ENCODE data around the gene GBA3.

The GBA3 gene

DNA sequence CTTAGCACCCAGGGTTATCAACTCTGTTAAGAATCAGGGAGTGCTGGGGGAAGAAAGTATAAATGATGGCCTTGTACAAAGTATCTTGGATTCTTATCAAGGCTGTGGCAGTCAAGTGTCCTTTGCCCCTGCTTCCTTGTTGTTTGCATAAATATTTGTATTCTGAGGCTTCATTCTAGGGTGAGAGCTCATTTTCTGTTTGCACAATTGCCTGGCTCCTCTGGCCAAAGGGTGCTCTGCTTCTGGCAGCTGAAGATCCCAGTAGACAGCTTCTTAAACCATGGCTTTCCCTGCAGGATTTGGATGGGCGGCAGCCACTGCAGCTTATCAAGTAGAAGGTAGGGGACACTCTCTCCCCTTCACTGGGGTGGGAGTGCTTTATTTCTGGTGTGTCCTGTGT lies at the start of gene GBA3:
GBA3 (plus strand) TSS at position 202 of the 400 bp plus-strand sequence.
- DNase-seq (ENCODE audit: low spot score): no peak

DNA sequence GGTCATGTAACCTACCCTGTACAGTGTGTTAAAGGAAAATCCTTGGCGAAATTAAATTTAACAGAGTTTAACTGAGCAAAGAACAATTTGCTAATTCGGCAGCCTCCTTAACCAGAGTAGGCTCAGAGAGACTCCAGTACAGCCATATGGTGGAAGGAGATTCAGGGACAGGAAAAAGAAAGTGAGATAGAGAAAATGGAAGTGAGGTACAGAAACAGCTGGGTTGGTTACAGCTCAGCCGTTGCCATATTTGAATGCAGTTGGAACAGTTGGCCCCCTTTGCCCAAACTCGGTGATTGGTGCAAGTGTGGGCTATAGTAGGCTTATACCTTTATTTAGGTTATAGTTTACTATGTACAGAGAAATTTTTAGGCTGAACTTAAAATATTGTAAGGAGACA lies 48.8 kb upstream of the GBA3 start:
- no peak for DNase-seq (ENCODE audit: low spot score)

DNA sequence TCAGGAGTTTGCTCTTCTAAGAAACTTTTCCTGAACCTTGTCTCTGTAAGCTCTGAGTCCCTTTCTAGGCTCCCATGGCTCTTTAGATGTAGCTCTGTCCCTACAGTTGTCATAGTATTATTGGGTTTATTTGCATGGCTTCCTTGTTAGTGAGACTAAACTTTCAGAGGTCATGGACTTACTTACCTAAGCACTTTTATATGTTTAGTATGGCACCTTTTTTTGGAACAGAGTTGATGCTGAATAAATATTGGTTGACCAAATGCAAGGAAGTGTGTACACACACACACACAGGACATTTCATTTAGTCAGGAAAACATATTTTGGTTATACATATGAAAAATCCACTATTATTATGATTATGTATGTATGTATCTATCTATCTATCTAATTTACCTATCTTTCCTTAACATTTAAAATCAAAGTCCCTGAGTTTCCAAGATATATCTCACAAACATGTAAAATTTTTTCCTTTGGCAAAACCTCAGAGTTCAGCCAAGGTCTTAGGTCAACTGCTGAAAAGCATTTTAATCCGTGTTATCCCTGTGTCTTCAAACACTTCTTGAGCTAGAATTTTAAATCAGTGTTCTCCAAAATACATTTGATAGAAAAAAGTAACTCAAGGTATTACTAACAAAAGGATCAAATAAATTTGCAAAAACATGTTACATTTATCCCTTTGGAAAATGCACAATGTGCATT lies 47.1 kb upstream of the GBA3 start:
- no peak for DNase-seq (ENCODE audit: low spot score)

DNA sequence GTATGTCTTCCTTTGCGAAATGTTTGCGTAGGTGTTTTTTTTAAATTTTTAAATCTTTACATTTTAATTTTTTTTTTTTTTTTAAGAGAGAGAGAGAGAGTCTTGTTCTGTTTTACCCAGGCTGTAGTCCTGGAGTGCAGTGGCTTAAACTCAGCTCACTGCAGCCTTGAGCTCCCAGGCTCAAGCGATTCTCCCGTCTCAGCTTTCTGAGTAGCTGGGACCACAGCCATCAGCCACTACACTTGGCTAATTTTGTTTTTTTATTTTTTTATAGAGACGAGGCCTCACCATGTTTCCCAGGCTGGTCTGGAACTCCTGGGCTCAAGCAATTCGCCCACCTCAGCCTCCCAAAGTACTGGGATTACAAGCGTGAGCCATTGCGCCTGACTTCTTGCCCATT lies 43.7 kb upstream of the GBA3 start:
- DNase-seq (ENCODE audit: low spot score): no peak

DNA sequence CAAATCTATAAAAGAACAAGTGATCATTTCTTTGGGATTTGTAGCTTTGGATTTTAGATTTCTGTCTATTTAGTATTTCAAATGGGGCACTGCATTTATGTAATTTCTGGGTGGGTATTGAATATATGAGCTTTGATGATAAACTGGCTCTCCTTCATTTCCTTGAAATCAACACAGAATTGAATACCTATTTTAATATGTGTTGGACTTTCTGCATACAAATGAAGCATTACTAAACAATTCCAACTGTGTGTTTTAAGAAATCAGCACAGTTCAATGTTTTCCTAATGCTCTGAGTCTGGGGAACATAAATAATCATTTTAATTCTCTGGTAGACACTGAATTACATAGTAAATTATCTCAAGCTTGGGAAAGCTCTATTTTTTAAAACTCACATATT lies 42.0 kb upstream of the GBA3 start:
- DNase-seq (ENCODE audit: low spot score): no peak

DNA sequence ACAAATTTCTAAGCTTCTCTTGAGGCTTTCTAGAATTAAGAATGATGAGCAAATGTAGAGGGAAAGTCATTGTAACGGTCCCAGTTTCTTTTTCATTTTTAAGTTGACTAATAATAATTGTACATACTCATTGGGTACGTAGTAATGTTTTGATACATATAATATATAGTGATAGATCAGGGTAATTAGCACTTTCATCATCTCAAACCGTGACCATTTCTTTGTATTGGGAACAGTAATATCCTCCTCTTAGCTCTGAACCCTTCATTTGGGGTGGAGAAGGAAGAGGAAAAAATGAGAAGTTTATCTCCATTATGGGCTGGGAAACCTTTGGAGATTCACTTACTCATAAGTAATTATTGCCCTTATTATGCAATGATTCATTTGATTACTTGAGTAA lies 39.0 kb upstream of the GBA3 start:
- DNase-seq (ENCODE audit: low spot score): no peak

DNA sequence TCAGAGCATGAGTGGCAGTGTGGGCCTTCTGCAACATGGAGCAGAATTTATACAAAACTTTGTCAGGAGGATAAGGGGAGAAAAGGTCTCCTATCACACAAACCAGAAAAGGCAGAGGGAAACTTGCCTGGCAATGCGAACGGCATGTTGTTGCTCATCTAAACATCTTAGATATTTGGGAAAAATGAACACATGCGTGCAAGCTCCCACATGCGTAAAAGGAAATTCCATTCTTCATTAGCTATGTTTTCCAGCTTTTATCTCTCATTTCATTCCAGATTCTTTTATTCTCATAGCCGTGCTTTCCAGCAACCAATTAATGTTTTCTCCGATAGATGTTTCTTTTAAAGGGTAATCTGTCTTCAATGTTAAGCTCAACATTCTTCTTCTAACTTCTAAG lies 31.3 kb upstream of the GBA3 start:
- no peak for DNase-seq (ENCODE audit: low spot score)

DNA sequence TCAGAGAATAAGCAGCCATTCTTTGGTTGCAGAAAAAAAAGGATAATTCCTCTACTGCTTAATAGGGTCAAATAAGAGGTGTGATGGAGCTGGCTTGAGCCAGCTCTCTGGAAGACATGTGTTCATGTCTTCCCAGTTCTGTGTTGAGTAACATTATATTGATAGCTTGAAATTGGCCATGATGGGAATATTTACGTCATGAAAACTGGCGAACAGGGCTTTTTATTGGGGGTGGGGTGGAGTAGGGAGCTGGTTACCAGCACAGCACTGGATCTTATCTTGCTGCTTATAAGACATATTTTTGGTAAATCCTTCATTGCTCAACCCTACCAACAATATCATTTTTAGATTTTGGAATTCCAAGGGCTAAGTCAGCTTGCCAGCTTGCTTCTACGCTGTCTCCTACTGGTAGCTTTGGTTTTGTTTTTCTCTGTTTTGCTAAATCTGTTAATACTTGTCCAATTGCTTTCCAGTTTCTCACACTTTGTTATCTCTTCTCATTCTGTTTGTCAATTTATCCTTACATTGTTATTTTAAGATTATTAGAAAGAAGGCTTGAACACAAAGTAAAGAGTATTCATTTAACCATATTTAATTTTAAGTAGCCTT lies 25.3 kb upstream of the GBA3 start:
- DNase-seq (ENCODE audit: low spot score): no peak

DNA sequence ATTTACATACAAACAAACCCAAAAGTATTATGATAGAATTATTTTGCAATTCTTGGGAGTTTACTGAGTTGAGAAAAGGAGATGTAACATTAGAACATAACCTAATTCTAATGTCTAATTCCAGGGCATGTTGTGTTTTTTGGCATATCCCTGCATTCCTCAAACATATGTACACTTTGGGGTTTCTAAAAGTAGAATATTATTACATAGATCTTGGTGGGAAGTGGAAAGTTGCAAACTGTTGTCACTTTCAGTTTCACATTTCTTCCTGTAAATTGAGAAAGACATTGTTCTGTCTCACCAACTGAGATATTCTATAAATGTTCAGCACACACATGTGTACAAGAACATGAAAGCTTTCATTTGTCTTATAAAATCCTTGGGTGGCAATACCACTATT lies 24.4 kb upstream of the GBA3 start:
- DNase-seq (ENCODE audit: low spot score): no peak

DNA sequence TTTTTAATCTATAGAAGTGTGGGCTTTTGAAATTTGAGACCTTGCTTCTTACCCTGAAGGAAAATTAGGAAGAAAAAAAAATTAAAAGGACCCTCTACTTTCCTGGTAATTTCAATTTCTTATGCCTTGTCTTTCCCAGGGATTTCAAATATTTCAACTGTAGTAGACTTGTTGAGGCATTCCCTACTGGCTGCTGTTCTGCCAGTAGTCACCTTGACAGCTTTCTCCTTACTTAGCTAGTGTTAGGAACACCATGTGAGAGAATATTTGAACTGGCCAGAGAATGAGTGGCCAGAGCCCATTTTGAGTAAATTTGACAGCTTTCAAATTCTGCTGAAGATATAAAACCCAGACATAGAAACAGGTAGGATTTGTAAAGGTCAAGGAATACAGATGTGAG lies 24.0 kb upstream of the GBA3 start:
- no peak for DNase-seq (ENCODE audit: low spot score)

DNA sequence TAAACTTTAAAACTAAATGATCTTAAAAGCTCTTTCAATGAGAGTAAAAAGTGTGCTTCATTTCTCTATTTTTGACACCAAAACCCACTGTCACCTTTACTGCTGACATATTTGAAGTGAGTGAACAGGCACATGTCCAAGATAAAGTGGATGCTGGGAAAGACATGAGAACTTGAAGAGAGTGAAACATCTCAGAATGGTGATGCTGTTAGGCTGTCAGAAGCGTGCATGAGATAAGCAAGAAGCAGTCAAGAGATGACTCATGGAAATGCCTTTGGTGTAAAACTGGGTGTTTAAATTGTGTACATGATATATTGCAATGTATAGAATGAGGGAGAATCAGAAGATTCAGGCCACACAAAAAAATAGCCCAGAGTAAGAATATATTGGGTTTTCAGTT lies 21.8 kb upstream of the GBA3 start:
- no peak for DNase-seq (ENCODE audit: low spot score)

DNA sequence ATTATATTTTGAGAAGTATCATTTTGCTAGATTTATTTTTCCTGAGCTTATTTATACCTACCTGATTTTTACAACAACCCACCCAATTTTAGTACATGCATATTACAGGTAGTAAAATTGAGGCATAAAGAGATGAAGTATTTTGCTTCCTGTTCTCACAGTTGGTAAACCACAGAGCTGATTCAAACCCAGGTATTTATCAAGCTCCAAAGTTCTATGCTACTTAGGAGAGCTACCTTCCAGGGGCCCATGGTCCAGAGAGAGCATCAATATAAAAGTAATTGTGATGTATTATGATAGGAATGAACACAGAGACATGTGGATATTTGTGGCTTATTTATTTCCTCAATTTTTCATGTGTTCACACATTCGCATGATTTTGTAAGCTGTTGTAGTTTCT lies 20.2 kb upstream of the GBA3 start:
- DNase-seq (ENCODE audit: low spot score): no peak

DNA sequence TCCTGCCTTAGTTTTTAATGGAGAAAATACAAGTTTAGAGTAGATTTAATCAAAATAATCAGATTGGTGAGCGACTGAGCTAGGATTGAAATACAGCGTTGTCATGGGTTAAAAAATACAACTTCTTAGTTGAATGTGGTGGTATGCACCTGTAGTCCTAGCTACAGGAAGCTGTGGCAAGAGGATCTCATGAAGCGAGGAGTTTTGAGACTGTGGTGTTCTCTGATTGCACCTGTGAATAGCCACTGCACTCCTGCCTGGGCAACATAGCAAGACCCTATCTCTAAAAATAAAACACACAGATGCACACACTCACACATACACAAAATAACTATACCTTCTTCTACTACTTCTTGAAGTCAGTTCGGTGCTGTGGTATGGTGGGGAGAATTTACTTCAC lies 19.8 kb upstream of the GBA3 start:
- no peak for DNase-seq (ENCODE audit: low spot score)

DNA sequence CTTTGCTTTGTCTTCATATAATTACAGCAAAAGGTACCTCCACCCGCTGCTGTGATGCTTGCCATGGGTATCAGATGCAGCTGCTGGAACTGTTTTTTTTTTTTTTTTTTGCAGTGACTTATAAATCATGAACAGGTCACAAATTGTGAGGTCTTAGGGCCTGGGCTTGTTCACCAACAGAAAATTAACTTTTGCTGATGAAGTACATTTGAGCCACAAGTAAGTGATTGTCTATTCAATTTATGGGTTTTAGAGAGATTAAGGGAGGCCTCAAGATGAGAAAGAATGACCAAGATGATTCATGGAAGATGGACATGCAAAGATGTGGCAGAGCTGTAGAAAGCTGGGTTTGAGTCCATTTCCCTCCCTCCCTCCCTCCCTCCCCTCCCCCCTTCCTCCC lies 18.0 kb upstream of the GBA3 start:
- DNase-seq (ENCODE audit: low spot score): no peak

DNA sequence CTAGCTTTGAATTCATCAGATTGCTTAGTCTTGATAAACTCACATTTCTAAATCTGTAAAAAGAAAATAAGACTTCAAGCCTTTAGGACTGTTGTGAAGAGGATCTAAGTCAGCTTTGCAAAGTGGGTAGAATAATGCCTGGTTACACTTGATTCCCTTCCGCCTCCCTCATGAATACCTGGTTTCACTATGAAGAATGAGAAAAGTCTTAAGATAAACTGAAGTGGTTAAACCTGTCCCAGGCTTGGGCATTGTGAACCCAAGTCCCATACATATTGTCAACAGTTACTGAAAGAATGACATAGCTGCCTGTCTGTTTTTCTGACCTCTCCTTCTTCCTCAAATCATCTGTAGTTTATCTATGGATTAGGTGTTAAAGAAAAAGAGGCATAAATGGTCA lies 16.7 kb upstream of the GBA3 start:
- DNase-seq (ENCODE audit: low spot score): no peak

DNA sequence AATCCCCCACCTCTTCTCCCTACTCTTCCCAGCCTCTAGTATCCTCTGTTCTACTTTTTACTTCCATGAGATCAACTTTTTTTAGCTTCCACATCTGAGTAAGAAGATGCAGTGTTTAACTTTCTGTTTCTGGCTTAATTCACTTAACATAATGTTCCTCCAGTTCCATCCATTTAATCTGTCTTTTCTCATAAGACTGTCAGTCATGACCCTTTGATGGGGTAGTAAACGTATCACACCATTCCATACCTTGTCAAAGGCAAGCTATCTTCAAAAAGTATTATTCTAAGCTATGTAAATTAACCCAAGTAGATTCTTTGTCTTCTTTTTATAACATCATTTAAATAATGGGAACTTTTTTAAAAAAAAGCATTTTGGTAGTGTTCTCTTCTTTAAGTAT lies 15.0 kb upstream of the GBA3 start:
- DNase-seq (ENCODE audit: low spot score): no peak

DNA sequence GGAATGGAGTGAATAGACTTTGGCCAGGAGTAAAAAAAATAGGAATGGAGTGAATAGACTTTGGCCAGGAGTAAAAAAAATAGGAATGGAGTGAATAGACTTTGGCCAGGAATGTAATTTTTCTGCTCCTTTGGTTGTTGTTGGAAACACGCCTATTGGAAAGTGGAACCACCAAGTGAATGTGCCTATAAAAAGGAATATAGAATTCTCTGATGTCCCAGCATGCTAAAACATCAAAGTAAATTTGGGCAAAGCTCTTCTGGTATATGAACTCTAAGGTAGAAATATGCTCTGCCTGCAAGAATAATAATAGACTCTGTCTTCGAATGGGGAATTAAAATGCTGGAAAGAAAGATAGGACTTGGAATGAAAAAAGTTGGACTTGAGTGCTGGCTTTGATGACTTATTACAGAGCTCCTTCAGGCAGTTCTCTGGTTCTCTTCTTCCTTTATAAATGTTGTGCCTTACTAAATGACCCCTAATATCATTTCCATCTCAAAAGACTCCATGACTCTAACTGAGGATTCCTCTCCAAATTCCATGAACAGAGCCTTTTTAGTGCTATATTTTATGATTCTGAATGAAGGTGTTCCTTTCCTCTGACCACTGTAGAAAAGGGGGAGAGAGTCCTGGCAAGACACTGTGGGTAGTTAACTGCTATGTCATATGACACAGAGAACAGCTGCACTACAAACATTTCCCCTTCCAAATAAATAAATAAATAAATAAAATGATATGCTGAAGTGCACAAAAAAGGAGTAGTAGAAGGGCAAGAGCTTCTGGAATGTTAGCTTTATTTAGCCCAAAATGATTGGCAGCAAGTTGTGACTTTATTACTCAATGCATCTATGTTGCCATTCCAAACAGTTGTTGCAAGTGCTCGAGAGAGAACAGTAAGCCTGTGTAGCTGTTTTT lies 13.5 kb upstream of the GBA3 start:
- DNase-seq (ENCODE audit: low spot score): no peak

DNA sequence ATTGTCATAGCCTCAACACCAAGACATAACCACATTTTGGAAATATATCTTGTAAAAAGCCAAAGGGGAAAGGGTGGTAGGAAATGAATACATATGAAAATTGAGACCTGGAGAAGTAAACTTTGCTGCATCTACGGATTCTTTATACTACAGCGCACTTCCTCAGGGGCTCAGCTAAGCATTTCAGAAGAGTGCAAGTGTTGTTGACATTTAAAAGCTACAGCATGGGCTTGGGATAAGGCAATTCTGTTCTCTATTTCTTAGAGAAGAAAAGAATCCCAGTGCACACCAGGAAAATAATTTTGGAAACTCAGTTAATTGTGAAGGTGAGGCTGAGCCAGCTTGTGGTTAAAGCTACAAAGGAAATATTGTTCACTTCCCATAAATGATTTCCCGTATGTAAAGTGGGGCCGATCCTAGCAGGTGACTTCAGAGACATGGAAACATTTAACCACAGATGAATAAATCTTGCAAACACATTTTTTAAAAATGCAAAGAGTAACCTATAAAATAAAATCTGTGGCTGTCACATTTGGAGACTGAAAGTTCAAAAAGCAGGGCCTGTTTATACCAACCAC lies 12.6 kb upstream of the GBA3 start:
- no peak for DNase-seq (ENCODE audit: low spot score)

DNA sequence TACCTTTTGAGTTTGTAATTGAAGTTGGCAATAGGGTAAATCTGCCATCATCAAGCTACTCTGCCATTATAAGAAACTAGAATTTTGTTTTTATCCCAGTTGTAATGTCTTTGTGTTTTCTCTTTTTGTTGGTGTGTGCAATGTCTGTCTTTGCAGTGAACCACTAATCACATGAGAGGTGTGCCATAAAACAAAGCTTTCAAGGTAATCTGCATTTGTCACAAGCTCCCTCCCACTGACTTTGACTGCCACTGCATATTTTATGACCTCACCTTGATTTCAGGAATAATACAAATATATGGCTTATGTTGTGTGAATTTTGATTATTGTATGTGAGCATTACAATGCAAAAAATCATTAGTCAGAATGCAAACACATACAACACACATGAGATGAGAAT lies 9.0 kb upstream of the GBA3 start:
- no peak for DNase-seq (ENCODE audit: low spot score)

DNA sequence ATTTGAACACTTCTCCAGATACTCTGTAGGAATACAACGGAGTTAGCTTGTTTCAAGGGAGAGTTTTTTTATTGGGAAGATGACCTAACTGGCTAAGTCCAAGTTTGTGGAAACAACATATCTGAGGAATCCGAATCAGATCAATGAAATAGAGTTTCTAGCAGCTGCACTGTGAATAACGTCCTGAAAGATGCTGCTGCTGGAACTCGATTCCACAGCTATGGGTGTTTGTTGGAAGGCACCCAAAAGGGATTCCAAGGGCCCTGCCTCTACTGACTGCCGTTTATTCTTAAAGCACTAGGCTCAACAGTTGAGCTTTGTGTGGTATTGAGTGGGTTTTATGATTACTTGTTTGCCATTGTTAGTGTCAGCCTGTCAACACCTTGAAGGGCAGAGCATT lies 6.6 kb upstream of the GBA3 start:
- DNase-seq (ENCODE audit: low spot score): no peak

DNA sequence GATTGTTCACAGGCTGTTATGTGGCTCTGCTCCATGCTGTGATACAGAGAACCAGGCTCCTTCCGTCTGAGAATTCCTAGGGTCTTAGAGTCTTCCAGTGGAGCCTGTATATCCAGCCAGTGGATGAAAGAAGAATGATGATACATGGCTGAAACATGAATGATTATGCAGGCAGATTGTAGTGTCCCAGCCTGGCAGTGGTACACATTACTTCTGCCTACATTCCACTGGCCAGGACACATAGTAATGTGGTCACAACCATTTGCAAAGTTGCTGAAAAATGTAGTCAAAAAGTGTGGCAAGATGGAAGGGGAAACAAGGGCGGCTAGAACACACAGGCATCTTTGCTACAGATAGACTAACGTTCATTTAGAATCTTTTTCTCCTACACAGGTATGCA lies 4.5 kb upstream of the GBA3 start:
- no peak for DNase-seq (ENCODE audit: low spot score)

DNA sequence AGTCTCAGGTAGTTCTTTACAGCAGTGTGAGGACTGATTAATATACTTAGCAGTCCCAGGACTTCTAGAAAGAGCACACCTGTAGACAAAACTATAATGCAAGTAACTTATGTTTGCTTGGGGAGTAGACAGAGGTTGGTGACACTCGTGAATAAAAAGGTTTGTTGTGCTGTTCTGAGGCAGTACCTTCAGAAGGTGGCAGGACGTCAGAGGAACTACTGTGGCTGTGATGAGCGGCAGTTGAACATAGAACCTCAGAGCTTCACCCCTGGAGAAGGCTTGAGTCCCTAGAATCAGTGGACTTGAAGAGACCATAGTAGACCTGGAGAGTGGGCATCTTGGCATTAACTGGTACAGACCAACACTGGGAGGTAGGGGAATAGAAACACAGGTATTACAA lies 3.3 kb upstream of the GBA3 start:
- no peak for DNase-seq (ENCODE audit: low spot score)

DNA sequence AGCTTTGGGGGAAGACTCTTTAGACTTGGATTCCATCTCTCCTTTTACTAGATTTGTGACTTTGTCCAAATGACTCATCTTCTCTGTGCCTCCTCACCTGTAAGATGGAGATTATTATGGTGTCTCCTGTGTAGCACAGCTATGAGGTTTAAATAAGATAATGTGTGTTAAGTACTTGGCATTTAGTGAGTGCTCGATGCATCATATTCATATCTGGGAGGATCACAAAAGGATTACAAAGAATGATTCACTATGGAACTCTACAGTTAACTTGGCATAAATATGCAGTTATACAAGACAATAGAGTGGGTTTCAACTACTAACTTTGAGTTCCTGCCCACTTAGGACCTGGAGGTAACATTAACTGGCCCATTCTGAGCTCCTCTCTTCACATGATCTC lies 2.3 kb downstream of the GBA3 start:
- no peak for DNase-seq (ENCODE audit: low spot score)

All from hepatic stellate cell (primary cell).